Nasal cavity respiratory epithelium epithelial cell of viscerocranial mucosa (primary cell): ENCODE results near the gene GNA12. TPM values are rescaled to one million over a fixed set of nuclear protein-coding genes. Genes with fewer than 3 reads are reported as not detected.

Experiments
- total RNA-seq: library from RNA; depleted of rRNA; stranded (reverse); fragments of >200 nt; gene quantifications from 2 replicates; pipeline ENCODE4 v1.2.3, GENCODE V29; 2014

The GNA12 gene
- total RNA-seq, result 12.6 and 64.1 TPM in 2 replicates

GRCh38 chr7:2844153-2845033 is at the start of gene GNA12:
Gene GNA12 (minus strand): TSS chr7:2844308. CDS start chr7:2844161, 147 bp downstream.

GRCh38 chr7:2687881-2688318 is 156.2 kb downstream of the GNA12 start, which contains the start of gene AMZ1:
Gene AMZ1 (plus strand): TSS chr7:2688202. CDS start chr7:2700452, 12,250 bp downstream.

Other genes with a start within 250 kb of the GNA12 start
- 12.3 and 54.7 TPM in 2 replicates for gene TTYH3, start 212.3 kb downstream of the GNA12 start, total RNA-seq
- gene AMZ1, start 156.1 kb downstream of the GNA12 start, total RNA-seq, result under 0.01 TPM in 1 of 2 replicates, not detected in the other
- gene CARD11, start 199.6 kb upstream of the GNA12 start, total RNA-seq, result 2.4 and 8.5 TPM in 2 replicates